Ovary (tissue), 9 donors: Measurements from ENCODE around the gene PAF1. TPM values are rescaled to one million over a fixed set of nuclear protein-coding genes. Genes with fewer than 3 reads are reported as not detected.
A peak's percentile ranks its signal among the peaks of the same experiment; 100 is the strongest.

Experiments used
- DNase-seq, 5 donors: peaks; one replicate each; pipeline ENCODE4 v3.0.0-alpha.2; 2019 to 2020
- H3K27ac ChIP-seq, 2 donors: fragments of 200-600 bp; one replicate each; pipeline versions ENCODE4 v1.5.1 to v1.8.0; 2019 to 2022
- H3K27me3 ChIP-seq: fragments of 200-600 bp; one replicate; pipeline ENCODE4 v1.8.0; 2022
- H3K36me3 ChIP-seq: fragments of 200-600 bp; sonication (generic); one replicate; pipeline ENCODE4 v1.5.1; 2019
- H3K4me1 ChIP-seq: one replicate; pipeline ENCODE4 v1.8.1; 2013; ENCODE audit warnings: mild to moderate bottlenecking, moderate library complexity; ENCODE audit not compliant: insufficient read depth
- H3K4me3 ChIP-seq: fragments of 200-600 bp; sonication (generic); one replicate; pipeline ENCODE4 v1.5.1; 2017
- H3K9me3 ChIP-seq, 2 donors: fragments of 200-600 bp in 1 of 2; sonication (generic) in 1 of 2; one replicate each; pipeline versions ENCODE4 v1.5.1 to v1.8.1; 2013 to 2019; ENCODE audit warnings: mild to moderate bottlenecking in 1 of 2, moderate library complexity in 1 of 2
- EP300 ChIP-seq: sonication (generic); formaldehyde crosslinking; IDR thresholded peaks from one replicate; pipeline ENCODE4 v1.6.1; 2017; ENCODE audit warnings: antibody characterized with exemption
- POLR2A ChIP-seq: fragments of 450-650 bp; IDR thresholded peaks from one replicate; pipeline ENCODE4 v1.6.1; 2017; ENCODE audit warnings: antibody characterized with exemption, mild to moderate bottlenecking, moderate library complexity
- WGBS, 3 donors: extraction: QIAGEN DNeasy Blood & Tissue Kit in 1 of 3; methylation state at CpG; one replicate each; pipeline versions ENCODE4 v1.1.5 to v1.1.7; 2013 to 2017; 5-methylcytosine and 5-hydroxymethylcytosine counted together
- intact Hi-C, 4 donors: fragments of 100-400 bp; cut with DNase I; formaldehyde crosslinking; loops; one replicate each; pipeline versions ENCODE4 v1.11.0 to v1.15.1; 2022 to 2023
- polyA plus RNA-seq, 2 donors: library from polyadenylated mRNA; stranded (reverse); fragments of 200-250 nt in 1 of 2; fragments of 350-450 nt in 1 of 2; fragmentation: Illumina TruSeq in 1 of 2; extraction: RNeasy Lipid Tissue Mini Kit (QIAGEN cat#74804) in 1 of 2; gene quantifications; one replicate each; pipeline ENCODE4 v1.2.3, GENCODE V29; 2013 to 2014
- total RNA-seq, 7 donors: library from RNA; depleted of rRNA in 2 of 7; stranded (reverse); fragments of >200 nt in 2 of 7; fragmentation: NEBNext Ultra II Directional in 3 of 7; extraction: Animal tissue kit (Norgen Biotek cat#: 25700) in 3 of 7; gene quantifications; one replicate each; pipeline versions ENCODE4 v1.1.0 to v1.2.4, GENCODE V29; 2016 to 2023
- TF ChIP-seq, protein P1 (sequence below), 3 donors: fragments of 450-650 bp in 2 of 3; fragments of 200-600 bp in 1 of 3; IDR thresholded peaks; one replicate each; pipeline versions ENCODE4 v1.5.1 to v1.8.0; 2016 to 2022; ENCODE audit warnings: antibody characterized with exemption in 3 of 3, mild to moderate bottlenecking in 1 of 3
- donor health status: DM: no; HTN: no; CAD: no; lungs with moderate emphysema.
- donor health status: DM: no; HTN: no; CAD: no.
- donor health status: Bipolar disorder and iron deficiency.
- donor health status: DM: yes; HTN: yes; CAD: no.
- donor health status: DM: no; HTN: no; CAD: no.
- donor health status: DM: yes; HTN: yes; CAD: no.

The PAF1 gene
- total and polyA plus RNA-seq, 9 donors: 31.0 to 78.1 (median 50.2) TPM

DNA sequence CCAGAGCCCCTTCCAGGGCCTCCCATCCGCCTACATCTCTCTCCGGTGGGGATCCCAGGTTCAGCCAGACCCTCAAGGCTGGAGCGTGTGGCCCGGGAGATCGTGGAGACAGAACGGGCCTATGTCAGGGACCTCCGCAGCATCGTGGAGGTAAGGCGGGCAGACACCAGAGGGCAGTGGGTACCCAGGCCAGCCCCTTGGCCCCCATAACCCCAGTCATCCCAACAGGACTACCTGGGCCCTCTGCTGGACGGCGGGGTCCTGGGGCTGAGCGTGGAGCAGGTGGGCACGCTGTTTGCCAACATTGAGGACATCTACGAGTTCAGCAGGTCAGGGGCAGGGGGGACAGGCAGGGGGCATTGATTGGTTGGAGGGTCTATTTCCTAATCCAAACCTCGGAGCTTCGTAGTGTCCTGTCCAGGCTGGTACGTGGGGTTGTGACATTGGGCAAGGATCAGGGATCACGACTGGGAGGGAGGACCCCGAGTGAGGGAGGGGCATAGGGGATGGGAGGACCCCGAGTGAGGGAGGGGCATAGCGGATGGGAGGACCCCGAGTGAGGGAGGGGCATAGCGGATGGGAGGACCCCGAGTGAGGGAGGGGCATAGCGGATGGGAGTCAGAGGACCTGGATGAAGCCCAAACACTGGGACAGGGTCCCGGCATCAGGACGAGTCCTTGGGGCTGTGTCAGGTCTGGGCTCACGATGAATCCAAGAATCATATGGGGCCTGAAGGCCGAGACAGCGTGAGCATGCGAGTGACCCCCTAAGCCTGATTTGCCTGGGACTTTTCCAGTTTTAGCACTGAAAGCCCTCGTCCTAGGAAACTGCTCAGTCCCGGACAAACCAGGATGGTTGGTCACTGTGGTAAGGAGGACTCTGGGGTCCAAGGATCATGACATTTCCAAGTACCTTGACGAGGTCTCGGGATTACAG, 24.5 kb upstream of the PAF1 start:
- intact Hi-C loops: no loop called here

DNA sequence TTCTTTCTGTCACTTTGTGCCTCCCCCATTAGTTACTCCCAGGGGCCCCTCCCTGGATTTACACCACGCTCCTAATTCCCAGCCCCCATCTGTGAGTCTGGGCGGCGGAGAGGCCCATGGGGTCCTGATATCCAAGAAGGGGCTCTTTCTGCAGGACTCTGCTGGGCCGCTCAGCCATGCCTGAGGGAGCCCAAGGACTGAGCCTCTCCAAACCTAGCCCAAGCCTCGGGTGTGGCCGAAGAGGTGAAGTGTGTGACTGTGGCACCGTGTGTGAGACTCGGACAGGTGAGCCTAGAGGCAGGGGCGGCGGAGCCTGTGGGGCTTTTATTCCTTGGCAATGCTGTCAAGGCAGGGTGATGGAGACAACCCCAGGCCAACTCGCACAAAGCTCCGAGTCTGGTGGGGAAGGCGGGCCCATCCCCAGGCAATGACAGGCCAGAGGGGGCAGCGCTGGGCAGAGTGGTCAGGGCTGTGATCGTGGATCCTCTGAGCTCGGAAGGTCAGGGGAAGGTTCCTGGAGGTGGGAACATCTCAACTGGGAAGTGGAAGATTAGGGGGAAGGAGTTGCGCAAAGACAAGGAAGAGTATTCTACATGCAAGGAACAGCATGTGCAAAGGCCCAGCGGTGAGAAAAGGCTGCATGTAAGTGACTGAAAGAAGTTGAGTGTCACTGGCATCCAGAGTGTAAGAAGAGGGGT, 23.2 kb upstream of the PAF1 start:
- peak overlapping the region; percentile 68 to 90 for H3K27ac ChIP-seq
- no peaks in the 10 kb centered on the region for H3K36me3 ChIP-seq
- peak; percentile 36 to 65 (median 59) for DNase-seq
- WGBS, 3 donors: 9 to 20% (median 13%) methylated on average over 18 of the region's 18 CpGs
- no peak for TF ChIP-seq EP300
- TF ChIP-seq, protein P1, sequence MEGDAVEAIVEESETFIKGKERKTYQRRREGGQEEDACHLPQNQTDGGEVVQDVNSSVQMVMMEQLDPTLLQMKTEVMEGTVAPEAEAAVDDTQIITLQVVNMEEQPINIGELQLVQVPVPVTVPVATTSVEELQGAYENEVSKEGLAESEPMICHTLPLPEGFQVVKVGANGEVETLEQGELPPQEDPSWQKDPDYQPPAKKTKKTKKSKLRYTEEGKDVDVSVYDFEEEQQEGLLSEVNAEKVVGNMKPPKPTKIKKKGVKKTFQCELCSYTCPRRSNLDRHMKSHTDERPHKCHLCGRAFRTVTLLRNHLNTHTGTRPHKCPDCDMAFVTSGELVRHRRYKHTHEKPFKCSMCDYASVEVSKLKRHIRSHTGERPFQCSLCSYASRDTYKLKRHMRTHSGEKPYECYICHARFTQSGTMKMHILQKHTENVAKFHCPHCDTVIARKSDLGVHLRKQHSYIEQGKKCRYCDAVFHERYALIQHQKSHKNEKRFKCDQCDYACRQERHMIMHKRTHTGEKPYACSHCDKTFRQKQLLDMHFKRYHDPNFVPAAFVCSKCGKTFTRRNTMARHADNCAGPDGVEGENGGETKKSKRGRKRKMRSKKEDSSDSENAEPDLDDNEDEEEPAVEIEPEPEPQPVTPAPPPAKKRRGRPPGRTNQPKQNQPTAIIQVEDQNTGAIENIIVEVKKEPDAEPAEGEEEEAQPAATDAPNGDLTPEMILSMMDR (IDR thresholded peaks at IDR 0.05): no peak
- TF ChIP-seq POLR2A: no peak
- no peaks in the 10 kb centered on the region for H3K9me3 ChIP-seq
- H3K27me3 ChIP-seq: no peaks in the 10 kb centered on the region
- H3K4me3 ChIP-seq: peak overlapping the region; percentile 68
- intact Hi-C loops: loop anchor here in 2 of 4 donors (2.0 kb wide), 2 partner anchors 17 to 31 kb away; partner anchors contain the start of gene SUPT5H (in 1 of the 2)
- peaks cover 24% of the 10 kb centered on the region for H3K4me1 ChIP-seq

More for the DNA sequence above, 24.5 kb upstream of the PAF1 start:
- TF ChIP-seq, protein P1 (IDR thresholded peaks at IDR 0.05): no peak
- TF ChIP-seq EP300 (no peak), POLR2A (no peak)
- peak in 3 of 5 donors; percentile 50 to 54 (median 51) for DNase-seq
- H3K9me3 ChIP-seq: no peaks in the 10 kb centered on the region
- peak overlapping the region in 1 of 2 donors; percentile 21 for H3K27ac ChIP-seq
- H3K27me3 ChIP-seq: no peaks in the 10 kb centered on the region
- H3K4me1 ChIP-seq: peaks cover 24% of the 10 kb centered on the region
- H3K4me3 ChIP-seq: no peak overlapping the region
- no peaks in the 10 kb centered on the region for H3K36me3 ChIP-seq
- WGBS, 3 donors: 28 to 45% (median 30%) methylated on average over 34 to 35 of the region's 35 CpGs

DNA sequence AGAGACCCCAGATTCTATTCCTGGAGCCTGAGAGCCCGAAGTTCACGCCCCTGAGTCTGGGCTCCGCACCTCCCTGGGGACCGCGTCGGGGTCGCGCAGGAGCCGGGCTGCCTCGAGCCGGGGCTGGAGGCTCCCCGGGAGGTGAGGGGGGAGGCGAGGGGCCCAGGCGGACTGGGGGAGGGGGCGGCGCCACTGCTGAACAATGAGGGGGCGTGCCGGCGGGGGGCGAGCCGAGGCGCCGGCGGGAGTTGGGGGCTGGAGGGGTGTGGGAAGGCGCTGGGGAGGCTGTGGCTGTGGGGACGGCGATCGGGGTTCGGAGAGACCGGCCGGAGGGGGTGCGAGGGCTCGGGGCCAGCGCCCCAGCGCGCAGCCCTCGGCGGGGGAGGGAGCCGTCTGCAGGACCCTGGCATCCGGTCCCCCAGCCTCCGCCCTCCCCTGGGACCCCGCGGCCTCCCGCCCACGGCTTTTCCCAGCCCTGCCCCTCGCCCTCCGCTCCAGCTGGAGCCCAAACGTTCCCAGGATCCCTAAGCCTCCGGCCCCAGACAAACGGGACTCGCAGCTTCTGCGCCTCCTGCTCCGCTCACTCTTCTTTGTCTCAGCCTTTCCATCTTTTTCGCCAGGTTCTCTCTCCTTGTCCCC, 22.5 kb upstream of the PAF1 start:
- DNase-seq: peak; percentile 83 to 88 (median 85)
- H3K9me3 ChIP-seq: no peaks in the 10 kb centered on the region
- H3K27ac ChIP-seq: peak overlapping the region; percentile 68 to 90
- intact Hi-C loops: loop anchor here in 2 of 4 donors (2.0 kb wide), 2 partner anchors 17 to 31 kb away; partner anchors contain the start of gene SUPT5H (in 1 of the 2)
- peak overlapping the region; percentile 68 for H3K4me3 ChIP-seq
- H3K27me3 ChIP-seq: no peaks in the 10 kb centered on the region
- 0 to 1% (median 1%) methylated on average over 27 to 54 of the region's 54 CpGs for WGBS, 3 donors
- no peaks in the 10 kb centered on the region for H3K36me3 ChIP-seq
- H3K4me1 ChIP-seq: peaks cover 24% of the 10 kb centered on the region
- TF ChIP-seq, protein P1 (IDR thresholded peaks at IDR 0.05): no peak
- TF ChIP-seq EP300: no peak
- peak; percentile 4 for TF ChIP-seq POLR2A

DNA sequence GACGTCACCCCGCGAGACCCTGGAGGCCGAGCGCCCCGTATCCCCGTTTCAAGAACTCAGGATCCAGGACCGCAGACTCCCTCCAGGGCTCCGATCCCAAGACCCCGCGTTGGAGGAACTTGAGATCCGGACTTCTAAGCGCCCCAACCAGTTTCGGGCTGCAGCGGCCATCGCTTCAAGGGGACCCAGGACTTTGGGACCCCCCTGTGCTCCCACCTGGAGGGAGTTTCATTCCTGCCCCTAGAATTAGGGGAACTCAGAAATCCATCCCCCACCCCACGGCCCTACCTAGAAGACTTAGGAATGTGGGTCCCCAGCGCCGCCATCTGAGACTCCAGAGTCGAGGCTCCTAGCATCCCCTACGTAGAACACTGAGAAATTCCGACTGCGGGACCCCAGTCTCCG, 22.0 kb upstream of the PAF1 start:
- 0 to 1% (median 0%) methylated on average over 24 of the region's 24 CpGs for WGBS, 3 donors
- H3K9me3 ChIP-seq: no peaks in the 10 kb centered on the region
- H3K4me1 ChIP-seq: peaks cover 24% of the 10 kb centered on the region
- H3K27me3 ChIP-seq: no peaks in the 10 kb centered on the region
- intact Hi-C loops: loop anchor here in 2 of 4 donors (2.0 kb wide), 2 partner anchors 16 to 32 kb away; partner anchors contain the start of gene SUPT5H (in 1 of the 2)
- H3K4me3 ChIP-seq: peak overlapping the region; percentile 68
- H3K36me3 ChIP-seq: no peaks in the 10 kb centered on the region
- TF ChIP-seq, protein P1 (IDR thresholded peaks at IDR 0.05): no peak
- no peak for TF ChIP-seq POLR2A
- TF ChIP-seq EP300: no peak
- DNase-seq: no peak
- H3K27ac ChIP-seq: peak overlapping the region; percentile 68 to 90
